Cardiac fibroblast (primary cell): ENCODE measurements around the gene XPC.
"Not testable (repeated sequence)": the region's sequence is repeated elsewhere in the genome, so short reads cannot be mapped to it uniquely, and the experiment has no call there.

Experiments used
- DNase-seq, 2 donors: peaks; one replicate each; pipeline versions ENCODE4 v3.0.0 to v3.0.0-alpha.2; 2010; ENCODE audit warnings: low read depth in 2 of 2
- H3K4me3 ChIP-seq, 2 donors: replicated peaks in 1 of 2; 1 replicate in 1 of 2; 2 replicates in 1 of 2; pipeline ENCODE4 v1.5.1; 2011; ENCODE audit warnings: low read depth in 2 of 2, low read length in 2 of 2, mild to moderate bottlenecking in 2 of 2, moderate library complexity in 1 of 2
- TF ChIP-seq, protein P1 (sequence below): IDR thresholded peaks from one replicate; pipeline ENCODE4 v1.5.1; 2011; ENCODE audit warnings: low read depth, mild to moderate bottlenecking, low read length, inconsistent platforms

XPC gene

DNA sequence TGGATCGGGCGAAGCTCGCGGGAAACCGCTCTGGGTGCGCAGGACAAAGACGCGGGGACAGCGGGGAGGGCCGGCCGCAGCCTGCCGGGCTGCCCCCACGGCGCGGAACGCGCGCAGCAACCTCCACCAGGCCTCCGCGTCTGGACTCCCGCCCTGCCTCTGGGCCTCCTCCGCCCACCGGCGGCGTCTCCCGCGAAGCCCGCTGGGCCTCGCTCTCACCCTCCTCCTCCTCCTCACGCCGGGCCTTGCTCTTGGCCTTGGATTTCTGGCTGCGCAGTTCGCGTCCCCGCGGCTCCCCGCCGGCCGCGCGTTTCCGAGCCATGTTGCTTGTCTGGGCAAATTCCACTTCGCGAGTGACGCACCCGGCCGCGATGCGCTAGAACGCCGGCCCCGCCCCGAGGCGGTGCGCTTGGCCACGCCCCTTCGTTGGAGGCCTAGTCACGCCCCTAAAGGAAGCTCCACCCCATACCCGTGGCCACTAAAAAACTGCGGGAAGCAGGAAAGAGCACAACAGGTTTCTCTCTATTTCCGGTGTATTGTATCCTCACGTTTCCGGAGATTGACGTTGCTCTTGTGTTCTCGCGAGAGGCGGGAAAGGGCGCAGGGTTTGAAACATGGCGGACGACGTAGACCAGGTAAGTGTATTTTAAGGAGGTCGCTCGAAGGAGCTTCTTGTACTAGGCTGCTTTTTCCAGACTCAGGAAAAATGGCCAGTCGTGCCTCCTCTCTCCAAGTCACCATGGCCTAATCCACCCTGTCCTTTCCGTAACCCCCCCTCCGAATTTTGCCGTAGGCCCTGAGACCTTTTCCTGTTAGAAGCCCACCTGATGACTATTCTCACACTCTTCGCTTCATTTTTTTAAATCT is at the start of gene XPC, which contains the start of gene LSM3:
Gene XPC, minus strand, starts transcription at position 355 of the 867 bp plus-strand sequence. Its CDS starts 33 bp downstream, at position 322.
Gene LSM3, plus strand, starts transcription at position 571 of the 867 bp plus-strand sequence. Its CDS starts 44 bp downstream, at position 615.
- peak; percentile 99 to 100 for DNase-seq
- H3K4me3 ChIP-seq, result peak within 1 kb of the TSS; percentile 89
- TF ChIP-seq, protein P1, sequence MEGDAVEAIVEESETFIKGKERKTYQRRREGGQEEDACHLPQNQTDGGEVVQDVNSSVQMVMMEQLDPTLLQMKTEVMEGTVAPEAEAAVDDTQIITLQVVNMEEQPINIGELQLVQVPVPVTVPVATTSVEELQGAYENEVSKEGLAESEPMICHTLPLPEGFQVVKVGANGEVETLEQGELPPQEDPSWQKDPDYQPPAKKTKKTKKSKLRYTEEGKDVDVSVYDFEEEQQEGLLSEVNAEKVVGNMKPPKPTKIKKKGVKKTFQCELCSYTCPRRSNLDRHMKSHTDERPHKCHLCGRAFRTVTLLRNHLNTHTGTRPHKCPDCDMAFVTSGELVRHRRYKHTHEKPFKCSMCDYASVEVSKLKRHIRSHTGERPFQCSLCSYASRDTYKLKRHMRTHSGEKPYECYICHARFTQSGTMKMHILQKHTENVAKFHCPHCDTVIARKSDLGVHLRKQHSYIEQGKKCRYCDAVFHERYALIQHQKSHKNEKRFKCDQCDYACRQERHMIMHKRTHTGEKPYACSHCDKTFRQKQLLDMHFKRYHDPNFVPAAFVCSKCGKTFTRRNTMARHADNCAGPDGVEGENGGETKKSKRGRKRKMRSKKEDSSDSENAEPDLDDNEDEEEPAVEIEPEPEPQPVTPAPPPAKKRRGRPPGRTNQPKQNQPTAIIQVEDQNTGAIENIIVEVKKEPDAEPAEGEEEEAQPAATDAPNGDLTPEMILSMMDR, result no peak

DNA sequence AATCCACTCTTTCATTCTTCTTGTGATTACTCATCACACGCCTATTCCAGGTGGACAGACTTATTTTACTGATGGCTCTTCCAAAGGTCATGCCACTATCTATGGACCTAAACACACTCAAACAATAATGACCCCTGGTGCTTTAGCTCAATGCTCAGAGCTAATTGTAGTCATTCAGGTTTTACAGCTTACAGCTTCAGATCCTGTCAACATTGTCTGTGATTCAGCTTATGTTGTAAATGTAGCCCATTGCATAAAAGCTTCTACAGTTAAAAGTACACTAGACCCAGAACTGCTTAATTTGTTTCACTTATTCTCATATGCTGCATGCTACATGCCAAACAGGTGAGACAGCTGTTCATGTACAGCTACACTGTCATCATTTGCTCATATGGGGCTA is 49.5 kb upstream of the XPC start:
- TF ChIP-seq, protein P1, result no peak
- H3K4me3 ChIP-seq, result no peak overlapping the region
- DNase-seq, result no peak

DNA sequence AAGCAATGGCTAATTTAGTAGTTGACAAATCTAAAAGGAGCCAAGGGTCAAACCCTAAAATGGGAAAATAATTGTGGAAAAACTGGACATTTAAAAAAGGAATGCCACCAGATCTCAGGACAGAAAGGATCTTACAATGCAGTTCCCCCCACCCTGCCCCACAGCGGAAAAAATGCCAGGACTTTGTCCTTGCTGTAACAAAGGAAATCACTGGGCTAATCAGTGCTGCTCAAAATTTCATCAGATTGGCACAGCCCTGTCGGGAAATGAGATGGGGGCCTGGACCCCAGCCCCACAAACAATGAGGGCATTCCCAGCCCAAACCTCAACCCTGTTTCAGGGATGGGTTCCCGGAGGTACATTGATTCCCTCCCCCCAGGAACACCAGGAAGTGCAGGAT is 48.0 kb upstream of the XPC start:
- not testable (repeated sequence) for H3K4me3 ChIP-seq, DNase-seq

DNA sequence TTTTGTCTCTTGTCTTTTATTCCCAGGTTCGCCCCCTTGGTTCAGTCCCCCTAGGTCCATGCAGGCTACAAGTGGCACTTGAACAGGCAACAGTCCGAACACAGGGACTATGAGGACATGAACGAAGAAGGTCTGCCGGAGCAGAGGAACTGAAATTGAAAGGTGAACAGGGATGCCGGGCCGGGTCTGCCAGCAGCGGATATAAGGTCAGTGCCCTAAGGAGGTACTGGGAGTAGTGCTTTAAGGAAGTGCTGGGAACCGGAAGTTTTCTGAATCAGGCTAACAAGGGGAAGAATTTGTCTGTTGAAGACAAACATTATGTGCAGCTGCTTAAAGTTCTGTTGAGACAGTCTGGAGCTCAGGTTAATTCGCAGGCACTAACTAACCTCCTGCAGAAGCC is 47.0 kb upstream of the XPC start:
- TF ChIP-seq, protein P1, result no peak
- no peak for DNase-seq
- H3K4me3 ChIP-seq, result no peak overlapping the region

DNA sequence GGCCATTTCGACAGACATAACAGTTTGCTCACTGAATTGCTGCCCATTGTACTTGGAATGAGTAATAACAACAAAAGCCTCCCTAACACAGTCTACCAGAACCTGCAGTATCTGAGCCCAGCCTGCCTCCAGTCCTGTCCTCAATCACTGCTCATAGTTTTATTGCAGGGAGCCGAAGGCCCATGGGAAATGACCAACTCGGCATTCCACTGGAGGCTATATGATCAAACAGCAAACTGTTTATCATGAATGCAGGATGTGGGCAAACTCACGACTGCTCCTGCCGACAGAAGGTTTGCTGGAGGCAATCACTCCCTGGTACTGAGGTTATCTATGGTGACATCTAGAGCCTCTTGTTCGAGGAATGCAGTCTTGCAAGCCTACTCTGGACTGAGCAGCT is 46.5 kb upstream of the XPC start:
- H3K4me3 ChIP-seq, result no peak overlapping the region
- TF ChIP-seq, protein P1, result no peak
- DNase-seq, result peak; percentile 24 to 71

DNA sequence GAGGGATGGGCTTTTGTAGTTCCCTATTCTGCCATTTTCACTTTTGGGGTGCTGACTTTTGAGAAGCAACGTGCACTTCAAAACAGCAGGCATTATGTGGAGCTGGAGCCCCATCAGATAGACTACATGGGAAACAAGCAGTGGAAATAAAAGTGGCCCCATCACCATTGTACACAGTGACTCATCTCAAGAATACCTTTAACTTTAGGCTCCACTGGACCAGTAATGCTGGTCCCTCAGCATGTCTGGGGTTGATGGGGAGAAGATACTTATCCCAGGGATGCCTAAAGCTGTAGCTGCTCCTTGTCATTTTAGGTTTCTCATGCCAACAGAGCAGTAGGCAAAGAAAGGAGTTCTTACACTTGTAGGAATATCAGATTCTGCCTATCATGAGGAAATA is 45.2 kb upstream of the XPC start:
- no peak overlapping the region for H3K4me3 ChIP-seq
- TF ChIP-seq, protein P1, result no peak
- no peak for DNase-seq

DNA sequence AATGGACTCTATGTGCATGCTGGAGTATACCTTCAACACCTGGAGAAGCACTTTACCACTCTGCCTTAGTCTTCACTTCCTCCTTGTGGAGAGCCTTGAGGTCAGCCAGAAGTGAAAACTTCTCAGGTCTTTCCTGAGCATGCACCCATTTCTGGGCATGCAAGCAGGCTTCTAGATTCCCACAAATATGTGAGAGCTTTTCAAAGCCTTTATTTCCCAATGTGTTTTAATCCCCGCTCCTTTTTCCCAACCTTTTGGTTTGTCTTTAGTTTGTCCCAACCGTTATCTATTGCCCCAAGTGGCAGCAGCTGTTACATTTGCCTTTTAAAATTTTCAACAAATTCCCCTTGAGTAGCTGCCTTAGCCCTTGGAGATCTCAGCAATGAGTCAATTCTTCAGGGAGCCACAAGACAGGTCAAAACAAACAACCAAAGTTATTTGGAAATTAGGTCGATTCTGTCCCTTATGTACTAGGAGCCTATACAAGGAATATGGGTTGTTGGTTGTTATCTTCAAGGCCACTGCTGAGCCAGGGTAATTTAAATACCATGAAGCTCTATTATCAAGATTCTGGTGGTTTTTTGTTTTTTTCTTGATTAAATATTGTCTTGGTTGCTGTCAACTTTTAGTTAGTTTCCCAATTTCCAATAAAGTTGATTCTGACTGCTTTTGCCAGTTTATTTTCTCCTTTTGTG is 44.6 kb upstream of the XPC start:
- peak; percentile 41 to 77 for DNase-seq
- TF ChIP-seq, protein P1, result peak; percentile 16
- H3K4me3 ChIP-seq, result no peak overlapping the region
